HFFc6 (cell line): ENCODE results near the gene UPF3A. TPM values are rescaled to one million over a fixed set of nuclear protein-coding genes. Genes with fewer than 3 reads are reported as not detected.

Source experiments
- DNase-seq: peaks from one replicate; pipeline ENCODE4 v3.0.0-alpha.2; 2018
- H3K27ac Mint-ChIP-seq: 2 replicates; pipeline ENCODE4 v1.8.0; 2020; ENCODE audit warnings: mild to moderate bottlenecking, mixed read lengths
- H3K27me3 Mint-ChIP-seq: 2 replicates; pipeline ENCODE4 v1.8.0; 2021; ENCODE audit warnings: mild to moderate bottlenecking, moderate library complexity, mixed read lengths; ENCODE audit not compliant: insufficient read depth
- H3K36me3 Mint-ChIP-seq: 2 replicates; pipeline ENCODE4 v1.8.0; 2021; ENCODE audit warnings: low read depth, mixed read lengths
- H3K4me1 Mint-ChIP-seq: 2 replicates; pipeline ENCODE4 v1.8.0; 2020; ENCODE audit warnings: low read depth, mixed read lengths
- H3K4me3 Mint-ChIP-seq: 2 replicates; pipeline ENCODE4 v1.8.0; 2020; ENCODE audit warnings: mild to moderate bottlenecking, moderate library complexity, mixed read lengths
- H3K9me3 Mint-ChIP-seq: 2 replicates; pipeline ENCODE4 v1.8.0; 2020; ENCODE audit warnings: mild to moderate bottlenecking, mixed read lengths
- total RNA-seq, 6 experiments: library from RNA; stranded (reverse); fragmentation: NEBNext Ultra II Directional; extraction: Animal tissue kit (Norgen Biotek cat#: 25700); gene quantifications; 2 replicates in 1 of 6; 3 replicates in 5 of 6; pipeline ENCODE4 v1.2.3, GENCODE V29; 2021
- TF ChIP-seq, protein P1 (sequence below): fragments of 200-600 bp; sonication (generic); IDR thresholded peaks from 2 replicates; pipeline ENCODE4 v1.5.0; 2021; ENCODE audit warnings: antibody characterized with exemption, mild to moderate bottlenecking

Gene UPF3A
- total RNA-seq, 6 experiments from 2014 or later: 32.4 to 42.9 (median 39.8) TPM

GRCh38 chr13:114284680-114285079 is 3.3 kb downstream of the UPF3A start:
- Mint-ChIP-seq H3K27ac (peak overlapping the region; percentile 38), H3K9me3 (no peaks in the 10 kb centered on the region), H3K36me3 (peaks cover 67% of the 10 kb centered on the region), H3K4me3 (0 out of 2 replicates have a peak overlapping the region, but pooled peaks have one; percentile 11), H3K27me3 (peaks cover 3% of the 10 kb centered on the region; the same call in 1 of the 2 replicates), H3K4me1 (peaks cover 51% of the 10 kb centered on the region)
- TF ChIP-seq, protein P1, sequence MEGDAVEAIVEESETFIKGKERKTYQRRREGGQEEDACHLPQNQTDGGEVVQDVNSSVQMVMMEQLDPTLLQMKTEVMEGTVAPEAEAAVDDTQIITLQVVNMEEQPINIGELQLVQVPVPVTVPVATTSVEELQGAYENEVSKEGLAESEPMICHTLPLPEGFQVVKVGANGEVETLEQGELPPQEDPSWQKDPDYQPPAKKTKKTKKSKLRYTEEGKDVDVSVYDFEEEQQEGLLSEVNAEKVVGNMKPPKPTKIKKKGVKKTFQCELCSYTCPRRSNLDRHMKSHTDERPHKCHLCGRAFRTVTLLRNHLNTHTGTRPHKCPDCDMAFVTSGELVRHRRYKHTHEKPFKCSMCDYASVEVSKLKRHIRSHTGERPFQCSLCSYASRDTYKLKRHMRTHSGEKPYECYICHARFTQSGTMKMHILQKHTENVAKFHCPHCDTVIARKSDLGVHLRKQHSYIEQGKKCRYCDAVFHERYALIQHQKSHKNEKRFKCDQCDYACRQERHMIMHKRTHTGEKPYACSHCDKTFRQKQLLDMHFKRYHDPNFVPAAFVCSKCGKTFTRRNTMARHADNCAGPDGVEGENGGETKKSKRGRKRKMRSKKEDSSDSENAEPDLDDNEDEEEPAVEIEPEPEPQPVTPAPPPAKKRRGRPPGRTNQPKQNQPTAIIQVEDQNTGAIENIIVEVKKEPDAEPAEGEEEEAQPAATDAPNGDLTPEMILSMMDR: no peak
- no peak for DNase-seq

- TF ChIP-seq, protein P1: no peak
- peaks cover 68% of the 10 kb centered on the region for H3K36me3 Mint-ChIP-seq
- no peaks in the 10 kb centered on the region for H3K9me3 Mint-ChIP-seq
- peak; percentile 32 for DNase-seq
- H3K4me1 Mint-ChIP-seq: peaks cover 44% of the 10 kb centered on the region
- H3K4me3 Mint-ChIP-seq: peak overlapping the region; percentile 52; the same call in 1 of the 2 replicates
- peaks cover 3% of the 10 kb centered on the region; the same call in 1 of the 2 replicates for H3K27me3 Mint-ChIP-seq
- peak overlapping the region; percentile 80 for H3K27ac Mint-ChIP-seq
Measured at GRCh38 chr13:114285166-114285808, 3.9 kb downstream of the UPF3A start.

DNA sequence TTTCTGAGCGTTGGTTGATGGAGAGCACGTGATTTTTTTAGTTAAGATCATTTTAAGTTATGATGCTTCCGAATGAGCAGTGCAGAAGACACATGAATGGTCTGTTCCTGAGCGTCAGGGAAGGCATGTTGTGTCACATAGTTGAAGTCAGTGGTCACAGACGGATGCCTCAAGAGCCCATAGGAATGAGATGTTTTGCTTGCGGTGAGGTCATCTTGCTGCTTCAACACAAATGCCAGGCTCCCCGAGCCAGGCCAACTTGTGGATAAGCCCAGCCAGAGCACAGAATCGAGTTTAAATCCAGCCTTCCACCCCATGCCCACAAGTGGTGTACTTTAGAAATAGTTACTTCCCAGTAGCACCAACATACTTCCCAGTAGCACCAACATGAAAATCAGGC is 5.4 kb downstream of the UPF3A start:
- Mint-ChIP-seq H3K27ac (peak overlapping the region; percentile 56), H3K9me3 (no peaks in the 10 kb centered on the region), H3K4me1 (peaks cover 37% of the 10 kb centered on the region), H3K36me3 (peaks cover 74% of the 10 kb centered on the region), H3K27me3 (no peaks in the 10 kb centered on the region; the same call in 1 of the 2 replicates), H3K4me3 (no peak overlapping the region)
- DNase-seq: peak; percentile 38
- TF ChIP-seq, protein P1: no peak

GRCh38 chr13:114288157-114288591 is 6.8 kb downstream of the UPF3A start:
- H3K4me3 Mint-ChIP-seq: no peak overlapping the region
- DNase-seq: no peak
- no peaks in the 10 kb centered on the region; the same call in 1 of the 2 replicates for H3K27me3 Mint-ChIP-seq
- TF ChIP-seq, protein P1: no peak
- H3K4me1 Mint-ChIP-seq: peaks cover 32% of the 10 kb centered on the region
- peak overlapping the region; percentile 29 for H3K27ac Mint-ChIP-seq
- H3K36me3 Mint-ChIP-seq: peaks cover 69% of the 10 kb centered on the region
- H3K9me3 Mint-ChIP-seq: no peaks in the 10 kb centered on the region

DNA sequence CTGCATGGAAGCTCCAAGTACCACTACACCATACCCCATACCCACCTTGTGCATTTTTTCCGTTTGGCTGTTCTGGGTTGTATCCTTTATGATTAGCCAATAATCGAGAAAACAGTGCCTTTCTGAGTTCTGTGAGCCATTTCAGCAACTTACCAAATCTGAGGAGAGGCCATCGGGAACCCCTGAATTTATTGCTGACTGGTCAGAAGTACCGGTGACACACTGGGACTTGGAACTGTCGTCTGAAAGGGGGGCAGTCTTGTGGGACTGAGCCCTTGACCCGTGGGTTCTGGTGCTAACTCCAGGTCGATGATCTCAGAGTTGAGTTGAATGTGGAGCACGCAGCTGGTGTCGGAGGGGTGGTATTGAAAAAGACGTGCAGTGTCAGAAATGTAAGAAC is 15.0 kb downstream of the UPF3A start:
- Mint-ChIP-seq H3K4me1 (no peaks in the 10 kb centered on the region; the same call in 1 of the 2 replicates), H3K27ac (no peak overlapping the region), H3K9me3 (no peaks in the 10 kb centered on the region), H3K4me3 (no peak overlapping the region), H3K36me3 (peaks cover 27% of the 10 kb centered on the region), H3K27me3 (no peaks in the 10 kb centered on the region; the same call in 1 of the 2 replicates)
- TF ChIP-seq, protein P1: no peak
- no peak for DNase-seq
